GM18505 (cell line): ENCODE data around the gene ARSK.

Experiments
- ATAC-seq: cut with Tn5 transposase; IDR thresholded peaks from one replicate; pipeline ENCODE4 v1.9.1; 2021; ENCODE audit not compliant: unreplicated experiment
- POLR2A ChIP-seq: IDR thresholded peaks from 4 replicates; pipeline ENCODE4 v1.6.1; 2011; ENCODE audit warnings: borderline replicate concordance; ENCODE audit not compliant: insufficient read depth, insufficient read length; ENCODE audit errors: extremely low read depth

The ARSK gene

GRCh38 chr5:95554647-95555548 is at the start of gene ARSK, which contains the start of gene SKIC3:
Gene ARSK, plus strand, starts transcription at chr5:95555101. Its CDS starts 178 bp downstream, at chr5:95555279.
Gene SKIC3, minus strand, starts transcription at chr5:95554977. Its CDS starts 7,827 bp downstream, at chr5:95547150.
- peak; percentile 90 for ATAC-seq

GRCh38 chr5:95508550-95508949 is 46.4 kb upstream of the ARSK start:
- no peak for ATAC-seq
- TF ChIP-seq POLR2A: no peak

More at GRCh38 chr5:95554647-95555548, at the start of gene ARSK, which contains the start of gene SKIC3:
- peak; percentile 73 for TF ChIP-seq POLR2A

GRCh38 chr5:95511606-95512005 is 43.3 kb upstream of the ARSK start:
- no peak for ATAC-seq
- no peak for TF ChIP-seq POLR2A

- no peak for TF ChIP-seq POLR2A
- ATAC-seq: no peak
Observed at GRCh38 chr5:95518417-95518816, 36.5 kb upstream of the ARSK start.

GRCh38 chr5:95519151-95519550 is 35.8 kb upstream of the ARSK start:
- no peak for TF ChIP-seq POLR2A
- ATAC-seq: no peak

GRCh38 chr5:95519681-95520080 is 35.2 kb upstream of the ARSK start:
- no peak for TF ChIP-seq POLR2A
- ATAC-seq: no peak

GRCh38 chr5:95520206-95520605 is 34.7 kb upstream of the ARSK start:
- TF ChIP-seq POLR2A: no peak
- ATAC-seq: no peak

GRCh38 chr5:95524423-95524822 is 30.5 kb upstream of the ARSK start:
- TF ChIP-seq POLR2A: no peak
- ATAC-seq: no peak

- ATAC-seq: no peak
- no peak for TF ChIP-seq POLR2A
Observed at GRCh38 chr5:95526871-95527270, 28.0 kb upstream of the ARSK start.

GRCh38 chr5:95528565-95528964 is 26.3 kb upstream of the ARSK start:
- ATAC-seq: no peak
- no peak for TF ChIP-seq POLR2A

GRCh38 chr5:95530416-95530815 is 24.5 kb upstream of the ARSK start:
- TF ChIP-seq POLR2A: no peak
- no peak for ATAC-seq

- ATAC-seq: no peak
Observed at GRCh38 chr5:95531491-95531890, 23.4 kb upstream of the ARSK start.

GRCh38 chr5:95532415-95532814 is 22.5 kb upstream of the ARSK start:
- TF ChIP-seq POLR2A: no peak
- ATAC-seq: no peak

More at GRCh38 chr5:95531491-95531890, 23.4 kb upstream of the ARSK start:
- no peak for TF ChIP-seq POLR2A

GRCh38 chr5:95533106-95533505 is 21.8 kb upstream of the ARSK start:
- no peak for ATAC-seq
- TF ChIP-seq POLR2A: no peak
